ENCODE data around the gene ST6GALNAC5. TPM values are rescaled to one million over a fixed set of nuclear protein-coding genes. Genes with fewer than 3 reads are reported as not detected.

ST6GALNAC5 gene
- total and polyA plus RNA-seq, 2 experiments from 2014 or later, result 5.1 to 12.2 TPM

GRCh38 chr1:76905876-76906595 lies 38.8 kb downstream of the ST6GALNAC5 start:
- H3K4me2 ChIP-seq (ENCODE audit: unreplicated experiment), result no peak overlapping the region
- H3K79me2 ChIP-seq (ENCODE audit: insufficient read depth), result no peaks in the 10 kb centered on the region
- H3K4me1 ChIP-seq (ENCODE audit: insufficient read depth), result no peaks in the 10 kb centered on the region
- H3K9ac ChIP-seq, result no peak overlapping the region
- WGBS, 2 experiments (ENCODE audit: low coverage in 1 of 2, low lambda C conversion rate in 2 of 2, missing lambda C conversion rate in 2 of 2), result 83 to 88% methylated on average over 4 of the region's 4 CpGs
- no peaks in the 10 kb centered on the region for H3K9me2 ChIP-seq (ENCODE audit: insufficient read depth)
- no peak for TF ChIP-seq EZH2 (IDR thresholded peaks at IDR 0.05; ENCODE audit: insufficient read depth, poor library complexity, severe bottlenecking)
- TF ChIP-seq EZH2phosphoT487 (IDR thresholded peaks at IDR 0.05; ENCODE audit: insufficient read depth, low read depth), result no peak
- no peaks in the 10 kb centered on the region for H3K36me3 ChIP-seq (ENCODE audit: low read depth)
- H4K20me1 ChIP-seq (ENCODE audit: insufficient read depth), result no peaks in the 10 kb centered on the region
- H3K9me3 ChIP-seq (ENCODE audit: low read depth), result no peaks in the 10 kb centered on the region
- H3K4me3 ChIP-seq, result no peak overlapping the region
- in situ Hi-C loops (cut with MboI), result loop anchor here (10.0 kb wide), 1 partner anchor 199 kb away; no protein-coding TSS in a partner anchor
- no peak overlapping the region for H3K27ac ChIP-seq
- peak; percentile 8 for DNase-seq
- H3K27me3 ChIP-seq (replicated peaks; ENCODE audit: insufficient read depth), result no peaks in the 10 kb centered on the region
- no peaks in the 10 kb centered on the region for H3F3A ChIP-seq (ENCODE audit: insufficient read depth)
- H2AFZ ChIP-seq, result no peak overlapping the region

GRCh38 chr1:76909311-76909710 lies 42.0 kb downstream of the ST6GALNAC5 start:
- no peaks in the 10 kb centered on the region for H3F3A ChIP-seq (ENCODE audit: insufficient read depth)
- H3K27ac ChIP-seq, result no peak overlapping the region
- no peak for DNase-seq
- no peak overlapping the region for H2AFZ ChIP-seq
- no peaks in the 10 kb centered on the region for H3K9me2 ChIP-seq (ENCODE audit: insufficient read depth)
- no peaks in the 10 kb centered on the region for H3K4me1 ChIP-seq (ENCODE audit: insufficient read depth)
- no peak overlapping the region for H3K4me3 ChIP-seq
- no peaks in the 10 kb centered on the region for H3K9me3 ChIP-seq (ENCODE audit: low read depth)
- H3K79me2 ChIP-seq (ENCODE audit: insufficient read depth), result no peaks in the 10 kb centered on the region
- TF ChIP-seq EZH2 (IDR thresholded peaks at IDR 0.05; ENCODE audit: insufficient read depth, poor library complexity, severe bottlenecking) (no peak), EZH2phosphoT487 (IDR thresholded peaks at IDR 0.05; ENCODE audit: insufficient read depth, low read depth) (no peak)
- H4K20me1 ChIP-seq (ENCODE audit: insufficient read depth), result no peaks in the 10 kb centered on the region
- H3K36me3 ChIP-seq (ENCODE audit: low read depth), result no peaks in the 10 kb centered on the region
- WGBS, 2 experiments (ENCODE audit: low coverage in 1 of 2, low lambda C conversion rate in 2 of 2, missing lambda C conversion rate in 2 of 2), result 50 to 56% methylated on average over 1 of the region's 1 CpG
- in situ Hi-C loops (cut with MboI), result loop anchor here (10.0 kb wide), 1 partner anchor 195 kb away; no protein-coding TSS in a partner anchor
- H3K4me2 ChIP-seq (ENCODE audit: unreplicated experiment), result no peak overlapping the region
- H3K27me3 ChIP-seq (replicated peaks; ENCODE audit: insufficient read depth), result no peaks in the 10 kb centered on the region
- H3K9ac ChIP-seq, result no peak overlapping the region

DNA sequence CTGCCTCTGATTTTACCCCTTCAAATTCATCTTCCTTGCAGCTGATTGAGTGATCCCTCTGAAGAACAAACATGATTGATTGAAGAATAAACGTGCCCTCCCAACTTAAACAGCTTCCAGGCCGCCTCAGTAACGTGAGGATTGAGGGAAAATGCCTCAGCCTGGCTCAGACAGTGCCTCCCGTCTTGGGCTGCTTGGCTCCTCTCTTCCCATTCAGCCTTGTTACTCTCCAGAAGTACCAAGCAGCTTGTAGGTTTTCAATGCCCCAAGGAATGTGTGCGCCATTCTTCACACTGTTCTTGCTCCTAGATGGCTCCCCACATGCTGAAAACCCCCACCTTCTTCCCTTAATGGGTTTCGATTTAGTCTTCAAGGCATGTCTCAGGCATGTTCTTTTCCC lies 51.8 kb downstream of the ST6GALNAC5 start:
- no peaks in the 10 kb centered on the region for H3K9me3 ChIP-seq (ENCODE audit: low read depth)
- in situ Hi-C loops (cut with MboI), result no loop called here
- H3K79me2 ChIP-seq (ENCODE audit: insufficient read depth), result no peaks in the 10 kb centered on the region
- H3K36me3 ChIP-seq (ENCODE audit: low read depth), result no peaks in the 10 kb centered on the region
- no peak overlapping the region for H3K4me2 ChIP-seq (ENCODE audit: unreplicated experiment)
- H3K4me3 ChIP-seq, result no peak overlapping the region
- no peaks in the 10 kb centered on the region for H3K4me1 ChIP-seq (ENCODE audit: insufficient read depth)
- TF ChIP-seq EZH2phosphoT487 (IDR thresholded peaks at IDR 0.05; ENCODE audit: insufficient read depth, low read depth), result no peak
- no peak for TF ChIP-seq EZH2 (IDR thresholded peaks at IDR 0.05; ENCODE audit: insufficient read depth, poor library complexity, severe bottlenecking)
- H3K27me3 ChIP-seq (replicated peaks; ENCODE audit: insufficient read depth), result no peaks in the 10 kb centered on the region
- DNase-seq, result no peak
- no peaks in the 10 kb centered on the region for H3F3A ChIP-seq (ENCODE audit: insufficient read depth)
- no peak overlapping the region for H3K9ac ChIP-seq
- WGBS, 2 experiments (ENCODE audit: low coverage in 1 of 2, low lambda C conversion rate in 2 of 2, missing lambda C conversion rate in 2 of 2), result 58 to 59% methylated on average over 6 of the region's 6 CpGs
- H3K27ac ChIP-seq, result no peak overlapping the region
- no peaks in the 10 kb centered on the region for H3K9me2 ChIP-seq (ENCODE audit: insufficient read depth)
- no peaks in the 10 kb centered on the region for H4K20me1 ChIP-seq (ENCODE audit: insufficient read depth)
- H2AFZ ChIP-seq, result 0 out of 2 replicates have a peak overlapping the region, but pooled peaks have one; percentile 38

DNA sequence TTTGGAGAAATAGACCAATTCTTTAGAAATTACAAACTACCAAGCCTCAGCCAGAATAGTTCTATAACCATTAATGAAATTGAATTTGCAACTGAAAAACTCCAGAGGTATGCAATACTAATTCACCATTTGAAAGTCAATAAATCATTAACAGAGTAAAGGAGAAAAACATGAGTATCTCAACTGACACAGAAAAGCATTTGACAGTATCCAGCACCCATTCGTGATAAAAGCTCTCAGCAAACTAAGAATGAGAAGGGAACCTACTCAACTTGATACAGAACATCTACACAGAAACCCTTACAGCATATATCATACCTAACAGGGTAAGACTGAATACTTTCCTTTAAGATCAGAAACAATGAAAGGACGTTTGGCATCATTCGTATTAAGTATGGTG lies 54.3 kb downstream of the ST6GALNAC5 start:
- Histone ChIP-seq H3K9ac (no peak overlapping the region), H3K9me2 (ENCODE audit: insufficient read depth) (no peaks in the 10 kb centered on the region), H3K4me3 (no peak overlapping the region), H3K36me3 (ENCODE audit: low read depth) (no peaks in the 10 kb centered on the region), H3K4me2 (ENCODE audit: unreplicated experiment) (no peak overlapping the region), H3K27ac (no peak overlapping the region), H3F3A (ENCODE audit: insufficient read depth) (no peaks in the 10 kb centered on the region), H3K27me3 (replicated peaks; ENCODE audit: insufficient read depth) (no peaks in the 10 kb centered on the region), H3K4me1 (ENCODE audit: insufficient read depth) (no peaks in the 10 kb centered on the region), H3K79me2 (ENCODE audit: insufficient read depth) (no peaks in the 10 kb centered on the region), H2AFZ (no peak overlapping the region), H3K9me3 (ENCODE audit: low read depth) (no peaks in the 10 kb centered on the region), H4K20me1 (ENCODE audit: insufficient read depth) (no peaks in the 10 kb centered on the region)
- TF ChIP-seq EZH2 (IDR thresholded peaks at IDR 0.05; ENCODE audit: insufficient read depth, poor library complexity, severe bottlenecking) (no peak), EZH2phosphoT487 (IDR thresholded peaks at IDR 0.05; ENCODE audit: insufficient read depth, low read depth) (no peak)
- WGBS, 2 experiments (ENCODE audit: low coverage in 1 of 2, low lambda C conversion rate in 2 of 2, missing lambda C conversion rate in 2 of 2), result 81 to 83% methylated on average over 3 of the region's 3 CpGs
- in situ Hi-C loops (cut with MboI), result no loop called here
- no peak for DNase-seq
